GM12801 (cell line): ENCODE measurements around the gene PTK7.

Experiments
- TF ChIP-seq, protein P1 (sequence below): IDR thresholded peaks from one replicate; pipeline ENCODE4 v1.5.1; 2011; ENCODE audit warnings: control low read depth; ENCODE audit not compliant: insufficient read length; ENCODE audit errors: extremely low read depth

Gene PTK7

DNA sequence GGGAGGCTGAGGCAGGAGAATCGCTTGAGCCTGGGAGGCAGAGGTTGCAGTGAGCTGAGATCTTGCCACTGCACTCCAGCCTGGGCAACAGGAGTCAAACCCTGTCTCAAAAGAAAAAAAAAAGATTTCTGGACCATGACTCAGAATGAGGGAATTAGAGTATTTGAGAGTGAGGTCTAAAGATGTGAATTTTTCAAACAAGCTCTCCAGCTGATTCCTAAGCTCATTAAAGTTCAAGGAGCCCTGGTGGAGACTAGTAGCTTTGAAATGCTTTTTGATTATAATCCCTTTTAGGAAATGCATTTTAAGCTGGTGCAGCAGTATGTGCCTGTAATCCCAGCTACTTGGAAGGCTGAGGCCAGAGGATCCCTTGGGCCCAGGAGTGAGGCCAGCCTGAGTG, 73.2 kb downstream of the PTK7 start:
- TF ChIP-seq, protein P1, sequence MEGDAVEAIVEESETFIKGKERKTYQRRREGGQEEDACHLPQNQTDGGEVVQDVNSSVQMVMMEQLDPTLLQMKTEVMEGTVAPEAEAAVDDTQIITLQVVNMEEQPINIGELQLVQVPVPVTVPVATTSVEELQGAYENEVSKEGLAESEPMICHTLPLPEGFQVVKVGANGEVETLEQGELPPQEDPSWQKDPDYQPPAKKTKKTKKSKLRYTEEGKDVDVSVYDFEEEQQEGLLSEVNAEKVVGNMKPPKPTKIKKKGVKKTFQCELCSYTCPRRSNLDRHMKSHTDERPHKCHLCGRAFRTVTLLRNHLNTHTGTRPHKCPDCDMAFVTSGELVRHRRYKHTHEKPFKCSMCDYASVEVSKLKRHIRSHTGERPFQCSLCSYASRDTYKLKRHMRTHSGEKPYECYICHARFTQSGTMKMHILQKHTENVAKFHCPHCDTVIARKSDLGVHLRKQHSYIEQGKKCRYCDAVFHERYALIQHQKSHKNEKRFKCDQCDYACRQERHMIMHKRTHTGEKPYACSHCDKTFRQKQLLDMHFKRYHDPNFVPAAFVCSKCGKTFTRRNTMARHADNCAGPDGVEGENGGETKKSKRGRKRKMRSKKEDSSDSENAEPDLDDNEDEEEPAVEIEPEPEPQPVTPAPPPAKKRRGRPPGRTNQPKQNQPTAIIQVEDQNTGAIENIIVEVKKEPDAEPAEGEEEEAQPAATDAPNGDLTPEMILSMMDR, result no peak

DNA sequence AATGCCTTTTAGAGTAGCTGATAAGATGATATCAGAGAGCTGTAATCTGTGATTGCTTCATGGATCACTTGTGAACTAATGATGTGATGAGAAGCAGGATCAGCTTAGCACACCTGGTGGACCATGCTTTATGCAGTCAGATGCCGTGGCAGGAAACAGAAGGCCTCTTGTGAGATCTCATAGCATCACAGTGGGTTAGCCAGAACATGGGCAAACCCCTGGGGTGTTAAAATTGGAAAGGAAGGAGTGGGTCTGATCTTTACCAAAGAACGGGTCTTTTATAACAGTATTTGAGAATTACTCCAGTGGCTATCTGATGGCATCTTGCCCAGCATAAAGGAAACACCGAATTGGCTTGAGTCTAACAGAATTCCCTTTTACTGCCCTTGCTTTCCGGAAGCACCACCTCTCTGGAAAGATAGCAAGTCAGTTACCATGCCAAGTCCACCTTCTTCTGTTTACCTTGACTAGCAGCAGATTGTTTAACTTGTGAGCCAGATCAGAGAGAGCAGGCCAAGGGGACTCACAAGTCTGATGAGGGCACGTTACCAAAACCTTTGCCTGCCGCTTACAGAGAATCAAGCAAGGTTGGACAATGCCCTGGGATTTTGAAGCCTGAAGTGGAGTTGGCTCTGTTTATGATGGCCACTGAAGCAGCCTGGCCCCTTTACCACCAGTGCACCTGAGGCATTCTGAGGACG, 74.1 kb downstream of the PTK7 start:
- TF ChIP-seq, protein P1, result no peak

DNA sequence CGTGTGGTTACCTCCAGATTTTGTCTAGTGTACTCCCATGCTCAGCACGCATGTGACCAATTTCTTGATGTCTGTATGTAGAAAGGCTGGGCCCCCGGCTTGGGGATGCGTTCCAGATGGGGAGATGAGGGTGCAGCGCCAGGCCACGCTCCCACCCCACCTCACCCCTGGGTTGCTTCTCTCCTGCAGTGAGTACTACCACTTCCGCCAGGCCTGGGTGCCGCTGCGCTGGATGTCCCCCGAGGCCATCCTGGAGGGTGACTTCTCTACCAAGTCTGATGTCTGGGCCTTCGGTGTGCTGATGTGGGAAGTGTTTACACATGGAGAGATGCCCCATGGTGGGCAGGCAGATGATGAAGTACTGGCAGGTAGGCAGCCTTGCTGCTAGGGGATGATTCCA, 83.5 kb downstream of the PTK7 start:
- TF ChIP-seq, protein P1, result no peak

DNA sequence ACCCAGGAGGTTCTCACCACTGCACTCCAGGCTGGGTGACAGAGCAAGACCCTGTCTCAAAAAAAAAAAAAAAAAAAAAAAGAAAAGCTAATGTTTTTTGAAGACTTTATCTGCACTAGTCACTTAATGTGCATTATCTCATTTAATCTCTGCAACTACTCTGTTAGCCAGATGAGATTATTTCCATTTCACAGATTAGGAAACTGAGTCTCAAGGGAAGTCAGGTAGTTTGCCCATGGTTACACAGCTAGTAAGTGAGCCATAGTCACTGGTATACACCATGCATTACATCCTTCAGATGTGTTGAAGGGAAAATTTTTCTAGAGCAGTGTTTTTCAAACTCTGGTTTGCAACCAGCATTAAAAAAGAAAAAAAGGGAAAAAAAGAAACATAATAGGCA, 87.8 kb downstream of the PTK7 start:
- TF ChIP-seq, protein P1, result no peak

DNA sequence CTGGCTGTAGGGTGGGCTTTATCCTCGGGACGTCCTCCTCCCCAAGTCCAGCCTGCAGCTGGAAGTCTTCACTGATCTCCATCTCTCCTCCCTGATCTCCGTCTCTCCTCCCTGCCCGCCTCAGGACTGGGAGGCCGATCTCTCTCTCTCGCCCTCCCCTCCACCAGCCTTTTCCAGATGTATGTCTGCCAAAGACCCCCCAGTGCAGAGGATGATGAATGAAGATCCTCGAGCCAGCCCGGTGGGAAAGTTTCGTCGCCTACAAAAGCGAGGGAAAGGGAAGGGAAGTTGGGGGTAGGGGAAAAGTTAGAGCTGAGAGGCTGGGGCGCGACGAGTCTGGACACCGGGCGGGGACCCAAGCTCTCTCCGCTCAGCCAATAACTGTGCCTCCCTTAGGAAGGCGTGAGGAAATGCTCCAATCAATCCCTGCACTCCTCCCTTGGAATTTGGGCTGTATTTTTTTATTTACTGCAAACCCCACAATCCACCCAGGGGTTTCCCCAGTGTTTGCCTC, 94.4 kb downstream of the PTK7 start:
- TF ChIP-seq, protein P1, result no peak

DNA sequence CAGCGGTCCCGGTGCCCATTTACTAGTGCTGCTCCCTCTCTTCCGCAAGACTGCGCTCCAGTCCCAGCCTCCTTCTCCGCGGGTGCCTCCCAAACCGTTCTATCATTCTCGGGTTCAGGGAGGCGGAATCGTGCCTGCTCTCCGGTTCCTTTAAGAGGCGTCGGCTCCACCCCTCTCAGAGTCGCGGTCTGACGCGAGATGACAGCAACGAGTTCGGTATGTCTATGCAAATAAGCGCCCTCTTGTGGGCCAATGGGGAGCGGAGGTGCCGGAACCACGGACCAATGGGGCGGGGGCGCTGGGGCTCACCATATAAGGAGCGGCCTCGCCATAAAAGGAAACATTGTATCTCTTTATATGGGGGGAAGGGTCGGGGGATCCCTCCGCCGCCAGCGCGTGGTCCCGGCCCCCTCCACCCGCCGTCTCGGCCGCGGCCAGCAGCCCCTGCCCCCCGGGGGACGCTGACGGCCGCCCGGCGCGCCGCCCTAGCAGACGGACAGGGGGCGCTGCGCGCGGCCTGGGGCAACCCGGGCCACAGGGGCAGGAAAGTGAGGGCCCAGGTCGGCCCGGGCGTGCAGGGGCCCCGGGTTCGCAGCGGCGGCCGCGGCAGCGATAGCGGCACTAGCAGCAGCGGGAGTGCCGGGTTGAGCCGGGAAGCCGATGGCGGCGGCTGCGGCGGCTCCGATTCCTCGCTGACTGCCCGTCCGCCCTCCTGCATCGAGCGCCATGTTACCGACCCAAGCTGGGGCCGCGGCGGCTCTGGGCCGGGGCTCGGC, 95.0 kb downstream of the PTK7 start, which contains the start of gene SRF:
Gene SRF, plus strand, starts transcription at position 339 of the 776 bp plus-strand sequence. Its CDS starts 388 bp downstream, at position 727.
- TF ChIP-seq, protein P1, result no peak

DNA sequence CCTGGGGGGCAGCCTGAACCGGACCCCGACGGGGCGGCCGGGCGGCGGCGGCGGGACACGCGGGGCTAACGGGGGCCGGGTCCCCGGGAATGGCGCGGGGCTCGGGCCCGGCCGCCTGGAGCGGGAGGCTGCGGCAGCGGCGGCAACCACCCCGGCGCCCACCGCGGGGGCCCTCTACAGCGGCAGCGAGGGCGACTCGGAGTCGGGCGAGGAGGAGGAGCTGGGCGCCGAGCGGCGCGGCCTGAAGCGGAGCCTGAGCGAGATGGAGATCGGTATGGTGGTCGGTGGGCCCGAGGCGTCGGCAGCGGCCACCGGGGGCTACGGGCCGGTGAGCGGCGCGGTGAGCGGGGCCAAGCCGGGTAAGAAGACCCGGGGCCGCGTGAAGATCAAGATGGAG, 95.6 kb downstream of the PTK7 start:
- TF ChIP-seq, protein P1, result no peak
